A172 (cell line): Measurements from ENCODE around the gene MAP4. TPM values are rescaled to one million over a fixed set of nuclear protein-coding genes. Genes with fewer than 3 reads are reported as not detected.

Experiments
- DNase-seq: peaks from one replicate; pipeline ENCODE4 v3.0.0-alpha.2; 2015; ENCODE audit warnings: low spot score
- total RNA-seq: library from RNA; depleted of rRNA; stranded (reverse); fragments of >200 nt; shearing (Covaris generic); gene quantifications from 2 replicates; pipeline ENCODE4 v1.2.3, GENCODE V29; 2014

Gene MAP4
- total RNA-seq, 1 experiment from 2014 or later, result 87.0 TPM

DNA sequence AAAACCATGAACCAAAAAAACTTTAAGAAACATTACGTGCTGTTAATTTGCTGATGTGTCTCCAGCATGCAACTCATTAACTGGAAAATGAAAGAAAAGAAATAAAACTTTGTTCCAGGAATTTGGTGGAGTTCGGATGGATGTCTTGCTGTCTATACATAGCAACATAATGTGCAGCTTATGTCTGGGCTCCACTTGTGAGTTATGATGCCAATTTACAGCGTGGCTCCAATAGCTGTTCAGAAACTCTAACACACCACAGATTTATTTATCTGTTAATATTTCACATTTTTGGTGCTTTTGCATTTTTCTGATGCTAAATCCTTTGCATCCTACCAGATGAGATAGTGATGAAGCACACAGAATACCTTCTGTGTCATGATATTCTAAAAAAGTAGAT lies 45.1 kb downstream of the MAP4 start:
- no peak for DNase-seq

- no peak for DNase-seq
These were observed 51.5 kb downstream of the MAP4 start for GRCh38 chr3:47964740-47965139.

DNA sequence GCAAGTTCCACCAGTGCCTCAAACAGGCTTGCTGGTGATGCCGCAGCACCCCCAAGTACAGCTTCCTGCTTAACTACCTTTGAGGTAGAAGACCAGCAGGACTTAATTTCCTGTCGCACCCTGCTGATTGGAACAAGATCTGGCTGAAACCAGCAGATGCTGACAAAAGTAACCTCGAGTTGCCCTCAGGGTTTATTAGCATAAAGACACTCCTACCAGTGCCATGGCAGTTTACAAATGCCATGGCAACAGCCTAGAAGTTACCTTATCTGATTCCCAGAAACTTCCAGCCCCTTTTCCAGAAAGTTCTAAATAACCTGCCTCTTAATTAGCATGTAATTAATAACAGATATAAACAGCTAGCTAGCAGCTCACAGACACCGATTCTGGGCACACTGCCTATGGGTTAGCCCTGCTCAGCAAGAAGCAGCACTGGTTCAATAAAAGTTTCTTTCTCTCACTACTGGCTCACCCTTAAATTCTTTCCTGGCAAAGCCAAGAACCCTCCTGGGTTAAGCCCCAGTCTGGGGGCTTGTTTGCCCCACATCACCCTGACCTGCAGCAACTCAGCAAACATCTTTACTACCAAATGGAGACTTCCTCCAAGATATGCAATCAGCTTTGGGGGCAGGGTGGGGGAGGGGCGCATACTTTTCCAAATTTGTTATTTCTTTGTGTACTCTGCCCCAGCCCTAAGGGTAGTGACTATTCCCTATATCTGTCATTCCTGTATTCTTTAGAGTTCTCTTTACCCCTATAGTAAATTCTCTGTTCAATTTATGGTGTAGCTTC lies 54.2 kb downstream of the MAP4 start:
- DNase-seq, result peak; percentile 17

DNA sequence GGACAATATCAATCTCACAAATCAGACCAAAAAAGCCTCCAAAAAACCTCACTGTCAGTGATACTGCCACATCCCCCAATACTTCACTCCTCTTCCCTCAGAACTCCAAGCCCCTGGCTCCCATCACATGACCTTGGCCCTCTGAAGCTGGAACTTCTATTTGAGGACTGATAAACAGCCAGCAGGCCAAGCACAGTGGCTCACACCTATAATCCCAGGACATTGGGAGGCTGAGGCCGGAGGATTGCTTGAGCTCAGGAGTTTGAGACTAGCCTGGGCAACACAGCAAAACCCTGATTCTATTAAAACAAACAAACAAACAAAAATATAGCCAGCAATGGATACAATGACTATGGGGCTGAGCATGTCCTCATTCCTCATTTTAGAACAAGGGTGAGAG lies 55.2 kb downstream of the MAP4 start:
- no peak for DNase-seq

DNA sequence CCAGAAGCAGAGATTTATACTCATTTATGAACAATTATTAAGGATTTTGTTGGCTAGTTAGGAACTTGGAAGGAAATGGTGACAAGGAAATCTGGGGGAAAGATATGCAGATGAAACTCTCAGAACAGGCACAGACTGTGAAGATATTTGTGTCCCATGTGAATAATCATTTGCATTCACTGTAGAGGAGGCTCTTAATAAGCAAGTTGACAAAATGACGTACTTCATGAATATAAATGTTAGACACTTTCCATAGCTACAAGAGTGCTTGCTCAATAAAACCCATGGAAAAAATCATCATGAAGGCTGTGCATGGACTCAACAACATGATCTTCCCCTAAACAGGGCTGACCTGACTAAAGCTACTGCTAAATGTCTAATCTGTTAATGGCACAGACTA lies 59.7 kb downstream of the MAP4 start:
- no peak for DNase-seq

DNA sequence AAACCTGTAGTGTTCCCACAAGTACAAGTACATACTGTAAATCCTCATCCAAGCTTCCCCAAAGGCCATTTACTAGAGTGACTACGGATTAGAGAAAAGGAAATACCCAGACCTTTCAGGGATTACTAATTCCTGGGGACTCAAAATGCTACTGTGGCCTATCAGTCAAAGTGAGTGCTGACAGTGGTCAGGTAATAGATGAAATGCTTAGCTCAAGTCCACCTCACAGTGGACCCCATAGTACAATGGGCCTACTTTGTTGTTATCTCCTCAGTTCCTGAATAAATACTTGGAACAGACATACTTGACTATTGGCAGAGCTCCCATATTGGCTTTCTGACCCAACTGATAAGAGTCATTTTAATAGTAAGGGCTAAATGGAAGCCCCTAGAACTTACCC lies 61.6 kb downstream of the MAP4 start:
- DNase-seq, result no peak

- DNase-seq, result no peak
These were observed 65.6 kb downstream of the MAP4 start for GRCh38 chr3:47950453-47951169.

GRCh38 chr3:47949979-47950378 lies 66.2 kb downstream of the MAP4 start:
- no peak for DNase-seq

DNA sequence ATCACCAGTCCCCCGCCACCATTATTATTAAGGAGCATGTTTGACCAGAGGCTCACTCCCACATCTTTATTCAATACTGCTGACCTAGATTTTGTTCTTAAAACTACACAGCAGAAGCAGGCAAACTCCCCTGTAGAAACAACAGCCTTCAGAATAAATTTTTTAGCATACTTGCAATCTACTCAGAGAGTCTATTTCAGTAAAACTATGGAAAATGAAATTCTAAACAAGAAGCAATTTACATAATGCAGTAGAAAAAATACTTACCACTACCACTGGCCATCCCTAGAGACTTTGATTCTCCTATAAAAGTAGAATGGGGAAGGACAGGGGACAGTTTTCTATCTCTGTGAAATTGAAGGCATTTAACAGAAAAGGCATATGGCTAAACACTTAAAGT lies 76.0 kb downstream of the MAP4 start:
- no peak for DNase-seq

DNA sequence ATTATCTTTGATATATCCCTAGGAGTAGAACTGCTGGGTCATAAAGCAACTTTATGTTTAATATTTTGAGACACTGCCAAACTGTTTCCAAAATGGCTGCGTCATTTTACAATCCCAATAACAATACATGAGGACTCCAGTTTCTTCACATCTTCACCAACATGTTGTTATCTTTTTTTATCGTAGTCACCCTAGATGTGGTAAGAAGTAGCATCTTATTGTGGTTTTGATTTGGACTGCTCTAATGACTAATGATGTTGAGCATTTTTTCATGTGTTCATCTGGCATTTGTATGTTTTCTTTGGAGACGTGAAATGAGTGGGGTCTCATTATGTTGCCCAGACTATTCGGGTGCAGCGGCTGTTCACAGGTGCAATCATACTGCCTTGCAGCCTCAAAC lies 83.8 kb downstream of the MAP4 start:
- DNase-seq, result no peak

GRCh38 chr3:47930979-47931378 lies 85.2 kb downstream of the MAP4 start:
- DNase-seq, result no peak

- DNase-seq, result no peak
These were observed 99.5 kb downstream of the MAP4 start for GRCh38 chr3:47916696-47917095.

DNA sequence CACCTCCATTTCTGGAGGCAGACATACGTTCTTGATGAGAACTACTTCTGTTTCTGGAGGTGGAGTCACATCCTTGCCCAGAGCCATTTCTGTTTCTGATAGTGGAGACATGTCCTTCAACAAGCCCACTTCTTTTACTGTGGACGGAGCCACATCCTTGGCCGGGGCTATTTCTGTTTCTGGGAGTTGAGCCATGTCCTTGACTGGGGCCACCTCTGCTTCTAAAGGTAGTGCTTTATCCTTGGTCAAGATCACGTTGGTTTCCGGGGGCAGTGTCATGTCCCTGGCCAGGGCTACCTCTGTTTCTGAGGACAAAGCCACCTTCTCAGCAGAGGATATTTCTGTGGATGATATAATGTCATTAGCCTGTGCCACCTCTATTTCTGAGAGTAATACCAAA lies 100.0 kb downstream of the MAP4 start:
- DNase-seq, result no peak

DNA sequence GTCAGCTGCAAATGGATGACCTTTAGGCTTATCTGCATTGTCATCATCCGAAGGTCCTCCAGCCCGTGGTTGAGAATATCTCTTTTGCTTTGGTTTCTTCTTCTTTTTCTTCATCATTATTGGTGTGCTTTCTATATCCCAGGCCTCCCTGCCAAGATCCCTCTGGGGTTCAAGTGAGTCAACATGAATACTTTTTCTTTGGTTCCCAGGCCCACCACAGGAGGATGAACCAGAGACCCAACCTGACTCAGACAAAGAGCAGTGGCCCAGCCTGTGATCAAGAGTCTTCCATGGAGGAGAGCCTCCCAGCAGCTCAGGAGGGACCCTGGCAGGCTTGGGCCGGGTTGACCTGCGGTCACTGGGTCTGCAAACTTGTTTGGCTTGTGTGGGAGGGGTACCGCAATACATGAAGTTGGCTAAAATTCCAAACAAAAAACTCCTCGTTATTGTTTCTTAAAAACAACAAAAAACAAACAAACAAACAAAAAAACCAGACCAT lies 104.2 kb downstream of the MAP4 start:
- no peak for DNase-seq

GRCh38 chr3:47910777-47911440 lies 105.3 kb downstream of the MAP4 start:
- peak; percentile 81 for DNase-seq

- DNase-seq, result no peak
These were observed 106.0 kb downstream of the MAP4 start for GRCh38 chr3:47910233-47910632.

- DNase-seq, result no peak
These were observed 106.6 kb downstream of the MAP4 start for GRCh38 chr3:47909607-47910006.

DNA sequence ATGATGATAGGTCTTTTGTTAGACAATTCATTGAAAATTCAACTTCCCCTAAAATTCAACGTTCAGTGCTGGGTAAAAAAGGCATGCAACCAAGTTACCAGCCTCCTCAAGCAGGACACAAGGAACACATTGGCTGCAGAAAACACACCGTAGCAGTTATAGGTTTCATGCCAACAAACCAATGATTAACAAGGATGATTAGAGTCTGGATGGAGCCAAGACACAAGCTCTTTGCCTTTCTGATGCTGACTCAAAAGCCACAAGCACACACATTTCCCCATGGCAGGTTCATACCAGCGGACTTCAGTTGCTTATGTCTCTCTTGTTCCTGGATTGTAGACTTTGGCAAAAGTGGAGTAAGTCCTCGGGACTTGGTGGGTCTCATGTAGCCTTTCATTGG lies 107.5 kb downstream of the MAP4 start:
- no peak for DNase-seq

DNA sequence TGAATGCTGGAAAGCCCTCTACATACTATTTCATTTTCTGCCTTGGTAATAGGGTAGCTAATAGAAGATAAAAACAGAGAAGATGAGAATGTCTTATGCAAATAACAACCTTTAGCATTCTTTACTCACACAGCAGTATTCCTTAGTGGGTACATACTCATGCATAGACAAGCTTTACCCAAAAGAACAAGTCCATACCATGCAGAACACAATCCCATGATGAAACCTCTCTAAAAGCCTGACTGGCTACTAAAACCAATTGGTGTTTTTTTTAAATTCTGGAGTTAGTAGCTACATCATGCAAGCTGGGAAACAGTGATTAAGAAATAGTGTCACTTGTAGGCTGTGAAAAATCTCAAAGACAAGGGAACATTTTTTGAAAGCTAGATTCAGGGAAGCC lies 108.4 kb downstream of the MAP4 start:
- DNase-seq, result no peak

DNA sequence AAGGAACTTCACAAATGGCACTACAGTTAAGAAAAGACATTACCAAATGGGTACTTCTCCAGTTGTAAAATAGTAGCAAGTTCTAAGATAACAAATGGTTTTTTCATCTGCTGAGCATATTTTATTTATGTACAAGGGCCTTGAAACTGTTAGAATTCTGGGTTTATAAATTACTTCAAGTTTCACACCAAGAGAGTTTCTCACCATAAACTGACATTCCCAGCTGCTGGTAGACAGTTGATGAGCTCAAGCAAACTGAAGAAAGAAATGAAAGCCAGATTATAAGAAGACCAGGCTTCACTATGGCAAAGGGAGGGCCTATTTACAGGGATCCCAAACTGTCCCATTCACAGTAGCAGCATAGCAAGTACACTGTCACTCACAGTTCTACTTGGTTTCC lies 113.5 kb downstream of the MAP4 start:
- DNase-seq, result no peak

- no peak for DNase-seq
These were observed 114.9 kb downstream of the MAP4 start for GRCh38 chr3:47901280-47901833.

- no peak for DNase-seq
These were observed 116.6 kb downstream of the MAP4 start for GRCh38 chr3:47899495-47900108.
